PC-3 (cell line): Measurements from ENCODE around the gene MC1R.

Experiments used
- EZH2phosphoT487 ChIP-seq: fragments of 300-600 bp; sonication (generic); IDR thresholded peaks from 2 replicates; pipeline ENCODE4 v1.6.1; 2018; ENCODE audit warnings: mild to moderate bottlenecking, antibody characterized with exemption, low read length, borderline replicate concordance
- TF ChIP-seq, protein P1 (sequence below): fragments of 300-600 bp; sonication (generic); conservative IDR thresholded peaks from 2 replicates; pipeline ENCODE4 v1.5.1; 2017; ENCODE audit warnings: antibody characterized with exemption, low read depth, mild to moderate bottlenecking, low read length

DNA sequence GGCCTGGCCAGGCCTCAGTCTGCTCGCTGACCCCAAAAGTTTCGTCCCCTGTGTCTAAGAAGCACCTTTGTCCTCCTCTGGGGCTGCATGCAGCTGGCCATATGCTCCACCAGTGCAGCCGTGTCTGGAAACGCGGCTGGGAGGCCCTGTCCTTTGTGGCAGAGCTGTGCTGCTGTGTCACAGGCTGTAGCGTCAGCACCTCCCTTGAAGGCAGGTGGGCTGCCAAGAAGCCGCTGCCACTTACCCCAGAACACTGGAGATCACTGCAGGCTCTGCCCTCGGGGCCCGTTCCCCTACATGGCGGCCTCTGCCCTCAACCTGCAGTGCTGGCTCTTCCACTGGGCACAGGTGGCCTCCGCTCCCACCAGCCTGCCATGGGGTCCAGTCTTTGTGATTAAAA, 15.7 kb upstream of the MC1R start:
- TF ChIP-seq, protein P1, sequence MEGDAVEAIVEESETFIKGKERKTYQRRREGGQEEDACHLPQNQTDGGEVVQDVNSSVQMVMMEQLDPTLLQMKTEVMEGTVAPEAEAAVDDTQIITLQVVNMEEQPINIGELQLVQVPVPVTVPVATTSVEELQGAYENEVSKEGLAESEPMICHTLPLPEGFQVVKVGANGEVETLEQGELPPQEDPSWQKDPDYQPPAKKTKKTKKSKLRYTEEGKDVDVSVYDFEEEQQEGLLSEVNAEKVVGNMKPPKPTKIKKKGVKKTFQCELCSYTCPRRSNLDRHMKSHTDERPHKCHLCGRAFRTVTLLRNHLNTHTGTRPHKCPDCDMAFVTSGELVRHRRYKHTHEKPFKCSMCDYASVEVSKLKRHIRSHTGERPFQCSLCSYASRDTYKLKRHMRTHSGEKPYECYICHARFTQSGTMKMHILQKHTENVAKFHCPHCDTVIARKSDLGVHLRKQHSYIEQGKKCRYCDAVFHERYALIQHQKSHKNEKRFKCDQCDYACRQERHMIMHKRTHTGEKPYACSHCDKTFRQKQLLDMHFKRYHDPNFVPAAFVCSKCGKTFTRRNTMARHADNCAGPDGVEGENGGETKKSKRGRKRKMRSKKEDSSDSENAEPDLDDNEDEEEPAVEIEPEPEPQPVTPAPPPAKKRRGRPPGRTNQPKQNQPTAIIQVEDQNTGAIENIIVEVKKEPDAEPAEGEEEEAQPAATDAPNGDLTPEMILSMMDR = no peak
- no peak for TF ChIP-seq EZH2phosphoT487
